ENCODE data around the gene GAL3ST2. TPM values are rescaled to one million over a fixed set of nuclear protein-coding genes. Genes with fewer than 3 reads are reported as not detected.
A peak's percentile ranks its signal among the peaks of the same experiment; 100 is the strongest.

The GAL3ST2 gene
- total RNA-seq, 6 experiments from 2014 or later: 0.53 to 0.83 (median 0.70) TPM; not detected in 3

- H3K4me1 ChIP-seq: peaks cover 0 to 23% (median 8%) of the 10 kb centered on the region in 4 donors
- intact Hi-C loops (cut with DNase I): no loop called here
- ATAC-seq (peak; percentile 89 to 93 (median 90)), DNase-seq (peak; percentile 97)
- TF ChIP-seq POLR2A (IDR thresholded peaks at IDR 0.05) (peak; percentile 79), CTCF (IDR thresholded peaks at IDR 0.05) (no peak)
- H3K4me3 ChIP-seq: peak within 1 kb of the TSS; percentile 90 to 95 (median 94)
- H3K27ac ChIP-seq: peak within 1 kb of the TSS; percentile 87 to 89 (median 87)
- no peaks in the 10 kb centered on the region for H3K27me3 ChIP-seq
- no peaks in the 10 kb centered on the region for H3K9me3 ChIP-seq
- 0% methylated on average over 10 of the region's 98 CpGs for WGBS (ENCODE audit: insufficient coverage, low coverage, low lambda C conversion rate, missing lambda C conversion rate)
- no peaks in the 10 kb centered on the region for H3K36me3 ChIP-seq
Measured at GRCh38 chr2:241734467-241735208, 42.0 kb upstream of the GAL3ST2 start, which contains the start of gene D2HGDH. Gene D2HGDH, plus strand, starts transcription at chr2:241734630. Its CDS starts 595 bp downstream, at chr2:241735225.

- H3K27me3 ChIP-seq: no peaks in the 10 kb centered on the region
- TF ChIP-seq CTCF (IDR thresholded peaks at IDR 0.05) (no peak), POLR2A (IDR thresholded peaks at IDR 0.05) (no peak)
- H3K9me3 ChIP-seq: no peaks in the 10 kb centered on the region
- WGBS (ENCODE audit: insufficient coverage, low coverage, low lambda C conversion rate, missing lambda C conversion rate): 50% methylated on average over 3 of the region's 3 CpGs
- peak overlapping the region in 2 of 3 donors; percentile 87 to 89 for H3K27ac ChIP-seq
- DNase-seq (no peak), ATAC-seq (peak in 1 of 4 donors; percentile 8)
- intact Hi-C loops (cut with DNase I): no loop called here
- no peaks in the 10 kb centered on the region for H3K36me3 ChIP-seq
- H3K4me1 ChIP-seq: peaks cover 0 to 29% (median 8%) of the 10 kb centered on the region in 4 donors
- peak overlapping the region in 2 of 3 donors; percentile 90 to 94 for H3K4me3 ChIP-seq
Measured at GRCh38 chr2:241736111-241736510, 40.5 kb upstream of the GAL3ST2 start.

GRCh38 chr2:241738040-241738686, 38.5 kb upstream of the GAL3ST2 start:
- Histone ChIP-seq H3K36me3 (no peaks in the 10 kb centered on the region), H3K27ac (no peak overlapping the region), H3K27me3 (no peaks in the 10 kb centered on the region), H3K4me1 (peaks cover 0 to 29% (median 8%) of the 10 kb centered on the region in 4 donors), H3K9me3 (no peaks in the 10 kb centered on the region), H3K4me3 (no peak overlapping the region)
- intact Hi-C loops (cut with DNase I): no loop called here
- WGBS (ENCODE audit: insufficient coverage, low coverage, low lambda C conversion rate, missing lambda C conversion rate): 100% methylated on average over 1 of the region's 17 CpGs
- no peak for TF ChIP-seq POLR2A (IDR thresholded peaks at IDR 0.05)
- TF ChIP-seq CTCF (IDR thresholded peaks at IDR 0.05): no peak
- no peak for DNase-seq
- no peak for ATAC-seq

- Histone ChIP-seq H3K27me3 (no peaks in the 10 kb centered on the region), H3K4me3 (no peak overlapping the region), H3K36me3 (no peaks in the 10 kb centered on the region), H3K9me3 (no peaks in the 10 kb centered on the region), H3K4me1 (peaks cover 0 to 37% (median 8%) of the 10 kb centered on the region in 4 donors), H3K27ac (no peak overlapping the region)
- intact Hi-C loops (cut with DNase I): no loop called here
- 63% methylated on average over 3 of the region's 15 CpGs for whole genome bisulfite sequencing (ENCODE audit: insufficient coverage, low coverage, low lambda C conversion rate, missing lambda C conversion rate)
- no peak for TF ChIP-seq POLR2A (IDR thresholded peaks at IDR 0.05)
- TF ChIP-seq CTCF (IDR thresholded peaks at IDR 0.05): no peak
- ATAC-seq (no peak), DNase-seq (no peak)
Measured at GRCh38 chr2:241739177-241739576, 37.4 kb upstream of the GAL3ST2 start.
